ENCODE measurements around the gene HDAC9. TPM values are rescaled to one million over a fixed set of nuclear protein-coding genes. Genes with fewer than 3 reads are reported as not detected.

HDAC9 gene
- total and polyA plus RNA-seq, 11 donors, result 4.8 to 62.9 (median 30.6) TPM

DNA sequence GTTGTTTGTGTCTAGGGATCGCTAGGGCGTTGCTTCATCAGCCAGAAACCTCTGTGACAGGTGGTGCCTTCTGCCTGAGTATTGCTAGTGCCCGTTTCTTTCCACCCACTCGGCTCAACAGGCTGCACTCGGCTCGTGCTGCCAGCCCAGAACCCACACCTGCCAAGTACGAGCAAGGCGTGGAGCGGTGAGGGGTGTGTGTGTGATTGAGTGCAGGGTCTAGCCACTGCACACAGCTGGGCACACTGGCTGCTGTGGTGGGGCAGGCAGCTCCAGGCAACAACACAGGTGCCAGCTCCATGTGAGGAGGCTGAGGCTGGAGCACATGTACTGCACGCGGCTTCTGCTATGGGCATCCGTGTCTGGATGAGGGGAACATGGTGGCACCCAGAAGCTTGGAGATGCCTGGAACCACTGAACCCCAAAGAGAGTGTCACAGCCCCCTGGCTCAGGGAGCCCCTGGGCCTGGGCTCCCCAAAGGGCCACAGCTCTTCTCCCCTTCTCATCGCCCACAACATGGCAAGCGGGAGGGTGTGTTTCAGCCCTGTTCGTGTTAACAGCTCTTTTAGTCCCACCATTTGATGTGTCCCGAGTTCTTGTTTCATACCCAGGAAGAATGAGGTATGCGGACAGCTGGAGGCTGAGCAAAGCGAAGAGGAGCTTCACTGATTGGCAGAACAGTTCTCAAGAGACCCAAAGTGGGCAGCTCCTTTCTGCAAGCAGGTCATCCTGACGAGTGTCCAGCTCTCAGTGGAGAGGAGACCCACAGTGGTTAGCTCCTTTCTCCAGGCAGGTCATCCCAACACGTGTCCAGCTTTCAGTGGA, 78.1 kb downstream of the HDAC9 start:
- no peak for TF ChIP-seq POLR2A (IDR thresholded peaks at IDR 0.05)
- TF ChIP-seq, protein P1, sequence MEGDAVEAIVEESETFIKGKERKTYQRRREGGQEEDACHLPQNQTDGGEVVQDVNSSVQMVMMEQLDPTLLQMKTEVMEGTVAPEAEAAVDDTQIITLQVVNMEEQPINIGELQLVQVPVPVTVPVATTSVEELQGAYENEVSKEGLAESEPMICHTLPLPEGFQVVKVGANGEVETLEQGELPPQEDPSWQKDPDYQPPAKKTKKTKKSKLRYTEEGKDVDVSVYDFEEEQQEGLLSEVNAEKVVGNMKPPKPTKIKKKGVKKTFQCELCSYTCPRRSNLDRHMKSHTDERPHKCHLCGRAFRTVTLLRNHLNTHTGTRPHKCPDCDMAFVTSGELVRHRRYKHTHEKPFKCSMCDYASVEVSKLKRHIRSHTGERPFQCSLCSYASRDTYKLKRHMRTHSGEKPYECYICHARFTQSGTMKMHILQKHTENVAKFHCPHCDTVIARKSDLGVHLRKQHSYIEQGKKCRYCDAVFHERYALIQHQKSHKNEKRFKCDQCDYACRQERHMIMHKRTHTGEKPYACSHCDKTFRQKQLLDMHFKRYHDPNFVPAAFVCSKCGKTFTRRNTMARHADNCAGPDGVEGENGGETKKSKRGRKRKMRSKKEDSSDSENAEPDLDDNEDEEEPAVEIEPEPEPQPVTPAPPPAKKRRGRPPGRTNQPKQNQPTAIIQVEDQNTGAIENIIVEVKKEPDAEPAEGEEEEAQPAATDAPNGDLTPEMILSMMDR (IDR thresholded peaks at IDR 0.05), result no peak
- intact Hi-C loops (cut with DNase I), result loop anchor here in 8 of 10 donors (5.0 kb wide), 4 partner anchors 71 to 221 kb away; partner anchors contain the start of gene HDAC9 (in 1 of the 8)
- H3K9me3 ChIP-seq, result no peaks in the 10 kb centered on the region
- ATAC-seq (peak; percentile 54 to 84 (median 78)), DNase-seq (peak; percentile 10 to 63 (median 43))
- H3K36me3 ChIP-seq, result no peaks in the 10 kb centered on the region
- no peaks in the 10 kb centered on the region for H3K27me3 ChIP-seq
- WGBS, 4 donors, result 75 to 83% (median 80%) methylated on average over 19 to 20 of the region's 20 CpGs
- H3K27ac ChIP-seq, result no peak overlapping the region
- no peak overlapping the region for H3K4me3 ChIP-seq
- H3K4me1 ChIP-seq, result peaks cover 0 to 40% (median 8%) of the 10 kb centered on the region in 12 donors

DNA sequence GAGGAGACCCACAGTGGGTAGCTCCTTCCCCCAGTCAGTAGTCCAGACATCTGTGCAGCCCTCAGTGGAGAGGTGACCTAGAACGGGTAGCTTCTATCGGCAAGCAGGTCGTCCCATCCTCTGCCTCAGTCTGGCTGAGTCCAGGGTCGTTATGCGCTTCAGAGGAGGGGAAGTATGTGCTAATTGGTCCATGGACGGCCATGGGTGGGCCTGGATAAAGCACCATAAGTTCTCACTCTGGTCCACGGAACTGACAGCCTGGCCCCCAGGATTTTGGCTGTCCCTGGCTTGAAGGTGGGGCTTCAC, 78.6 kb downstream of the HDAC9 start:
- TF ChIP-seq, protein P1 (IDR thresholded peaks at IDR 0.05), result no peak
- TF ChIP-seq POLR2A (IDR thresholded peaks at IDR 0.05), result no peak
- 96 to 99% (median 98%) methylated on average over 4 to 7 of the region's 7 CpGs for WGBS, 4 donors
- Histone ChIP-seq H3K4me3 (no peak overlapping the region), H3K36me3 (no peaks in the 10 kb centered on the region), H3K9me3 (no peaks in the 10 kb centered on the region), H3K4me1 (peaks cover 0 to 40% (median 8%) of the 10 kb centered on the region in 12 donors), H3K27ac (no peak overlapping the region), H3K27me3 (no peaks in the 10 kb centered on the region)
- ATAC-seq (peak in 1 of 4 donors; percentile 23), DNase-seq (no peak)
- intact Hi-C loops (cut with DNase I), result loop anchor here in 8 of 10 donors (5.0 kb wide), 4 partner anchors 72 to 222 kb away; partner anchors contain the start of gene HDAC9 (in 1 of the 8)

DNA sequence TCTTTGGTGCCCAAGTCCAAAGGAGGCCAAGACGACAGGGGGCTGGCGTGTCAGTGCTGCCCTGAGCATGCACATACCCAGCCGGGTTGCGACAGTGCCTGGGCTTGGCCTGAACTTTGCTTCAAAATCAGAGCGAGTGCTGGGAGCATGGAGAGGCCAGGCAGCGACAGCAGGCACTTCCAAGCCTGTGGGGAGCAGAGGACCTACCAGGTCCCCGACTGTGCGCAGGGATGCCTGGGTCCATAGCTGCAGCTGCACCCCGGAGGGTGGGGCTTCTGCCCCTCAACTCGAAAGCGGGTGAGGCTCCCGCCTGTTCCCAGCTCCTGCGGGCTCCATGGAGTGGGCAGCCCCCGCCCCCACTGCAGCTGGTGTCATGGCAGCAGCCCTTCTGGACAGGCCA, 79.1 kb downstream of the HDAC9 start:
- intact Hi-C loops (cut with DNase I), result loop anchor here in 8 of 10 donors (5.0 kb wide), 4 partner anchors 72 to 222 kb away; partner anchors contain the start of gene HDAC9 (in 1 of the 8)
- DNase-seq, result peak in 1 of 5 donors; percentile 54
- no peak overlapping the region for H3K27ac ChIP-seq
- H3K4me3 ChIP-seq, result no peak overlapping the region
- no peaks in the 10 kb centered on the region for H3K27me3 ChIP-seq
- peaks cover 0 to 40% (median 8%) of the 10 kb centered on the region in 12 donors for H3K4me1 ChIP-seq
- H3K9me3 ChIP-seq, result no peaks in the 10 kb centered on the region
- ATAC-seq, result peak in 1 of 4 donors; percentile 25
- H3K36me3 ChIP-seq, result no peaks in the 10 kb centered on the region
- no peak for TF ChIP-seq POLR2A (IDR thresholded peaks at IDR 0.05)
- TF ChIP-seq, protein P1 (IDR thresholded peaks at IDR 0.05), result no peak
- 93 to 97% (median 93%) methylated on average over 10 to 14 of the region's 14 CpGs for WGBS, 4 donors
